Liver (tissue), 9 donors: Measurements from ENCODE around the gene MAPKAP1. TPM values are rescaled to one million over a fixed set of nuclear protein-coding genes. Genes with fewer than 3 reads are reported as not detected.

ENCODE experiments used
- DNase-seq: peaks from one replicate; pipeline ENCODE4 v3.0.0-alpha.2; 2017; ENCODE audit warnings: low spot score
- H3K27ac ChIP-seq, 2 donors: one replicate each; pipeline ENCODE4 v1.7.0; 2013; ENCODE audit warnings: inconsistent platforms in 2 of 2, low read length in 2 of 2, control low read depth in 1 of 2, low read depth in 1 of 2, mild to moderate bottlenecking in 1 of 2
- H3K27me3 ChIP-seq, 4 donors: one replicate each; pipeline versions ENCODE4 v1.6.1 to v1.7.0; 2013; ENCODE audit warnings: low read length in 3 of 4, inconsistent platforms in 1 of 4, mild to moderate bottlenecking in 1 of 4, moderate library complexity in 1 of 4; ENCODE audit not compliant: control insufficient read depth in 4 of 4, insufficient read depth in 4 of 4
- H3K36me3 ChIP-seq, 4 donors: one replicate each; pipeline versions ENCODE4 v1.6.1 to v1.7.0; 2013; ENCODE audit warnings: low read length in 3 of 4, mild to moderate bottlenecking in 3 of 4, low read depth in 1 of 4, moderate library complexity in 1 of 4; ENCODE audit not compliant: control insufficient read depth in 4 of 4, insufficient read depth in 3 of 4
- H3K4me1 ChIP-seq, 4 donors: one replicate each; pipeline versions ENCODE4 v1.6.1 to v1.7.0; 2013; ENCODE audit warnings: low read length in 3 of 4, mild to moderate bottlenecking in 3 of 4, moderate library complexity in 1 of 4; ENCODE audit not compliant: control insufficient read depth in 4 of 4, insufficient read depth in 4 of 4
- H3K4me3 ChIP-seq, 3 donors: one replicate each; pipeline versions ENCODE4 v1.6.1 to v1.7.0; 2013; ENCODE audit warnings: low read length in 3 of 3, control low read depth in 1 of 3, low read depth in 1 of 3, mild to moderate bottlenecking in 1 of 3
- H3K9ac ChIP-seq, 2 donors: one replicate each; pipeline ENCODE4 v1.7.0; 2013; ENCODE audit warnings: low read length in 2 of 2, mild to moderate bottlenecking in 2 of 2, moderate library complexity in 2 of 2, control low read depth in 1 of 2, low read depth in 1 of 2
- H3K9me3 ChIP-seq, 4 donors: one replicate each; pipeline versions ENCODE4 v1.6.1 to v1.7.0; 2013; ENCODE audit warnings: low read length in 3 of 4; ENCODE audit not compliant: control insufficient read depth in 4 of 4
- EGR1 ChIP-seq, 2 donors: IDR thresholded peaks; 2 replicates each; pipeline ENCODE4 v1.6.1; 2016 to 2018; ENCODE audit warnings: antibody characterized with exemption in 2 of 2, low read depth in 2 of 2
- FOXA1 ChIP-seq: IDR thresholded peaks from 2 replicates; pipeline ENCODE4 v1.6.1; 2016; ENCODE audit warnings: antibody characterized with exemption
- FOXA2 ChIP-seq: IDR thresholded peaks from 2 replicates; pipeline ENCODE4 v1.6.1; 2016; ENCODE audit warnings: antibody characterized with exemption
- GABPA ChIP-seq, 2 donors: IDR thresholded peaks in 1 of 2; conservative IDR thresholded peaks in 1 of 2; 2 replicates each; pipeline ENCODE4 v1.6.1; 2016; ENCODE audit warnings: antibody characterized with exemption in 2 of 2, mild to moderate bottlenecking in 1 of 2, moderate library complexity in 1 of 2
- HNF4A ChIP-seq, 2 donors: conservative IDR thresholded peaks; 2 replicates each; pipeline ENCODE4 v1.6.1; 2016; ENCODE audit warnings: antibody characterized with exemption in 2 of 2, mild to moderate bottlenecking in 2 of 2
- HNF4G ChIP-seq: IDR thresholded peaks from 2 replicates; pipeline ENCODE4 v1.6.1; 2016; ENCODE audit warnings: antibody characterized with exemption
- JUND ChIP-seq, 2 donors: IDR thresholded peaks; 2 replicates each; pipeline ENCODE4 v1.6.1; 2016; ENCODE audit warnings: antibody characterized with exemption in 2 of 2
- NR2F2 ChIP-seq: IDR thresholded peaks from 2 replicates; pipeline ENCODE4 v1.6.1; 2016; ENCODE audit warnings: antibody characterized with exemption
- RAD21 ChIP-seq, 2 donors: IDR thresholded peaks; 2 replicates each; pipeline ENCODE4 v1.6.1; 2016; ENCODE audit warnings: antibody characterized with exemption in 2 of 2, mild to moderate bottlenecking in 2 of 2
- RXRA ChIP-seq, 2 donors: IDR thresholded peaks; 2 replicates each; pipeline ENCODE4 v1.6.1; 2017 to 2018; ENCODE audit warnings: antibody characterized with exemption in 2 of 2, mild to moderate bottlenecking in 1 of 2
- SP1 ChIP-seq: IDR thresholded peaks from 2 replicates; pipeline ENCODE4 v1.6.1; 2018; ENCODE audit warnings: antibody characterized with exemption, mild to moderate bottlenecking
- TAF1 ChIP-seq: conservative IDR thresholded peaks from 2 replicates; pipeline ENCODE4 v1.6.1; 2016; ENCODE audit warnings: antibody characterized with exemption, mild to moderate bottlenecking
- YY1 ChIP-seq: IDR thresholded peaks from 2 replicates; pipeline ENCODE4 v1.6.1; 2016; ENCODE audit warnings: antibody characterized with exemption, mild to moderate bottlenecking
- WGBS: extraction: QIAGEN DNeasy Blood & Tissue Kit; methylation state at CpG from one replicate; pipeline ENCODE4 v1.1.7; 2013; 5-methylcytosine and 5-hydroxymethylcytosine counted together
- polyA plus RNA-seq, 2 donors: library from polyadenylated mRNA; stranded (reverse) in 1 of 2; unstranded in 1 of 2; fragments of 200-250 nt in 1 of 2; fragments of >200 nt in 1 of 2; fragmentation: Nextera tagmentation in 1 of 2; extraction: Ambion mirVana in 1 of 2; gene quantifications; one replicate each; pipeline versions ENCODE4 v1.2.1 to v1.2.3, GENCODE V29; 2013 to 2015
- total RNA-seq, 2 donors: library from RNA; depleted of rRNA; stranded (reverse); fragments of >200 nt; gene quantifications; one replicate each; pipeline ENCODE4 v1.2.3, GENCODE V29; 2014
- TF ChIP-seq, protein P1 (sequence below): fragments of 150-350 bp; IDR thresholded peaks from 2 replicates; pipeline ENCODE4 v1.5.1; 2017; ENCODE audit warnings: improper control_type of control experiment, low read depth, low read length; ENCODE audit not compliant: missing input control
- TF ChIP-seq, protein P2 (sequence below): IDR thresholded peaks from 2 replicates; pipeline ENCODE4 v1.6.1; 2016; ENCODE audit warnings: antibody characterized with exemption, mild to moderate bottlenecking
- TF ChIP-seq, protein P3 (sequence below): IDR thresholded peaks from 2 replicates; pipeline ENCODE4 v1.6.1; 2016; ENCODE audit warnings: antibody characterized with exemption
- TF ChIP-seq, protein P4 (sequence below): IDR thresholded peaks from 2 replicates; pipeline ENCODE4 v1.6.1; 2016; ENCODE audit warnings: antibody characterized with exemption
- TF ChIP-seq, protein P5 (sequence below): IDR thresholded peaks from 2 replicates; pipeline ENCODE4 v1.6.1; 2016; ENCODE audit warnings: antibody characterized with exemption
- donor health status: healthy.
- donor health status: healthy.
- donor health status: healthy.
- donor health status: healthy.
- donor health status: healthy.

Gene MAPKAP1
- total and polyA plus RNA-seq, 4 donors = 23.6 to 55.9 (median 32.7) TPM

DNA sequence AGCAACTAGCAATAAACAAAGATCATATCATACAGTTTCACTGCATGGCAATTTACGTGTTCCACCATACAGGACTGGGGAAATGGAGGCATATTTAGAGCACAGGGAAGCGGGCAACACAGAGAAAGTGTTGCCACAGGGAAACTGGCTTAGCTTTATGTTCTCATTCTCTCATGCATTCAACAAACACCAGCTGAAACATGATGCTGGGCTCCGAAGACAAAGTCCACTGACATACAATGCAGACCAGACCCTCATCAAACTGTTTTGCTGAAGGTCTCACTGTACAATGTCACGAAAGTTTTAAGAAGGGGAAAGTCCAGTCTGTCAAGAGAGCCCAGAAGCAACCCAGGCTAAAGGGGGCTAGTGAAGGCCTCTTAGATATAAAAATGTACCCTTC, 115.1 kb downstream of the MAPKAP1 start:
- no peak for DNase-seq
- no peaks in the 10 kb centered on the region for H3K27me3 ChIP-seq
- TF ChIP-seq TAF1 (no peak), JUND (IDR thresholded peaks at IDR 0.05) (no peak), HNF4G (no peak), RXRA (IDR thresholded peaks at IDR 0.05) (no peak), HNF4A (conservative IDR thresholded peaks at IDR 0.05) (no peak), EGR1 (IDR thresholded peaks at IDR 0.05; ENCODE audit: low read depth in 2 of 2) (no peak), SP1 (no peak), FOXA1 (no peak), NR2F2 (no peak), GABPA (IDR thresholded peaks at IDR 0.05 in 1 of 2, conservative IDR thresholded peaks at IDR 0.05 in 1 of 2) (no peak), RAD21 (IDR thresholded peaks at IDR 0.05) (no peak), YY1 (no peak), FOXA2 (no peak)
- TF ChIP-seq, protein P1, sequence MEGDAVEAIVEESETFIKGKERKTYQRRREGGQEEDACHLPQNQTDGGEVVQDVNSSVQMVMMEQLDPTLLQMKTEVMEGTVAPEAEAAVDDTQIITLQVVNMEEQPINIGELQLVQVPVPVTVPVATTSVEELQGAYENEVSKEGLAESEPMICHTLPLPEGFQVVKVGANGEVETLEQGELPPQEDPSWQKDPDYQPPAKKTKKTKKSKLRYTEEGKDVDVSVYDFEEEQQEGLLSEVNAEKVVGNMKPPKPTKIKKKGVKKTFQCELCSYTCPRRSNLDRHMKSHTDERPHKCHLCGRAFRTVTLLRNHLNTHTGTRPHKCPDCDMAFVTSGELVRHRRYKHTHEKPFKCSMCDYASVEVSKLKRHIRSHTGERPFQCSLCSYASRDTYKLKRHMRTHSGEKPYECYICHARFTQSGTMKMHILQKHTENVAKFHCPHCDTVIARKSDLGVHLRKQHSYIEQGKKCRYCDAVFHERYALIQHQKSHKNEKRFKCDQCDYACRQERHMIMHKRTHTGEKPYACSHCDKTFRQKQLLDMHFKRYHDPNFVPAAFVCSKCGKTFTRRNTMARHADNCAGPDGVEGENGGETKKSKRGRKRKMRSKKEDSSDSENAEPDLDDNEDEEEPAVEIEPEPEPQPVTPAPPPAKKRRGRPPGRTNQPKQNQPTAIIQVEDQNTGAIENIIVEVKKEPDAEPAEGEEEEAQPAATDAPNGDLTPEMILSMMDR = no peak
- TF ChIP-seq, protein P2, sequence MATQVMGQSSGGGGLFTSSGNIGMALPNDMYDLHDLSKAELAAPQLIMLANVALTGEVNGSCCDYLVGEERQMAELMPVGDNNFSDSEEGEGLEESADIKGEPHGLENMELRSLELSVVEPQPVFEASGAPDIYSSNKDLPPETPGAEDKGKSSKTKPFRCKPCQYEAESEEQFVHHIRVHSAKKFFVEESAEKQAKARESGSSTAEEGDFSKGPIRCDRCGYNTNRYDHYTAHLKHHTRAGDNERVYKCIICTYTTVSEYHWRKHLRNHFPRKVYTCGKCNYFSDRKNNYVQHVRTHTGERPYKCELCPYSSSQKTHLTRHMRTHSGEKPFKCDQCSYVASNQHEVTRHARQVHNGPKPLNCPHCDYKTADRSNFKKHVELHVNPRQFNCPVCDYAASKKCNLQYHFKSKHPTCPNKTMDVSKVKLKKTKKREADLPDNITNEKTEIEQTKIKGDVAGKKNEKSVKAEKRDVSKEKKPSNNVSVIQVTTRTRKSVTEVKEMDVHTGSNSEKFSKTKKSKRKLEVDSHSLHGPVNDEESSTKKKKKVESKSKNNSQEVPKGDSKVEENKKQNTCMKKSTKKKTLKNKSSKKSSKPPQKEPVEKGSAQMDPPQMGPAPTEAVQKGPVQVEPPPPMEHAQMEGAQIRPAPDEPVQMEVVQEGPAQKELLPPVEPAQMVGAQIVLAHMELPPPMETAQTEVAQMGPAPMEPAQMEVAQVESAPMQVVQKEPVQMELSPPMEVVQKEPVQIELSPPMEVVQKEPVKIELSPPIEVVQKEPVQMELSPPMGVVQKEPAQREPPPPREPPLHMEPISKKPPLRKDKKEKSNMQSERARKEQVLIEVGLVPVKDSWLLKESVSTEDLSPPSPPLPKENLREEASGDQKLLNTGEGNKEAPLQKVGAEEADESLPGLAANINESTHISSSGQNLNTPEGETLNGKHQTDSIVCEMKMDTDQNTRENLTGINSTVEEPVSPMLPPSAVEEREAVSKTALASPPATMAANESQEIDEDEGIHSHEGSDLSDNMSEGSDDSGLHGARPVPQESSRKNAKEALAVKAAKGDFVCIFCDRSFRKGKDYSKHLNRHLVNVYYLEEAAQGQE = no peak
- TF ChIP-seq, protein P3, sequence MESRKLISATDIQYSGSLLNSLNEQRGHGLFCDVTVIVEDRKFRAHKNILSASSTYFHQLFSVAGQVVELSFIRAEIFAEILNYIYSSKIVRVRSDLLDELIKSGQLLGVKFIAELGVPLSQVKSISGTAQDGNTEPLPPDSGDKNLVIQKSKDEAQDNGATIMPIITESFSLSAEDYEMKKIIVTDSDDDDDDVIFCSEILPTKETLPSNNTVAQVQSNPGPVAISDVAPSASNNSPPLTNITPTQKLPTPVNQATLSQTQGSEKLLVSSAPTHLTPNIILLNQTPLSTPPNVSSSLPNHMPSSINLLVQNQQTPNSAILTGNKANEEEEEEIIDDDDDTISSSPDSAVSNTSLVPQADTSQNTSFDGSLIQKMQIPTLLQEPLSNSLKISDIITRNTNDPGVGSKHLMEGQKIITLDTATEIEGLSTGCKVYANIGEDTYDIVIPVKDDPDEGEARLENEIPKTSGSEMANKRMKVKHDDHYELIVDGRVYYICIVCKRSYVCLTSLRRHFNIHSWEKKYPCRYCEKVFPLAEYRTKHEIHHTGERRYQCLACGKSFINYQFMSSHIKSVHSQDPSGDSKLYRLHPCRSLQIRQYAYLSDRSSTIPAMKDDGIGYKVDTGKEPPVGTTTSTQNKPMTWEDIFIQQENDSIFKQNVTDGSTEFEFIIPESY = no peak
- TF ChIP-seq, protein P4, sequence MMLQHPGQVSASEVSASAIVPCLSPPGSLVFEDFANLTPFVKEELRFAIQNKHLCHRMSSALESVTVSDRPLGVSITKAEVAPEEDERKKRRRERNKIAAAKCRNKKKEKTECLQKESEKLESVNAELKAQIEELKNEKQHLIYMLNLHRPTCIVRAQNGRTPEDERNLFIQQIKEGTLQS = no peak
- TF ChIP-seq, protein P5, sequence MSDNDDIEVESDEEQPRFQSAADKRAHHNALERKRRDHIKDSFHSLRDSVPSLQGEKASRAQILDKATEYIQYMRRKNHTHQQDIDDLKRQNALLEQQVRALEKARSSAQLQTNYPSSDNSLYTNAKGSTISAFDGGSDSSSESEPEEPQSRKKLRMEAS = no peak
- 96% methylated on average over 4 of the region's 4 CpGs for WGBS
- H3K9me3 ChIP-seq = no peaks in the 10 kb centered on the region
- H3K9ac ChIP-seq = no peak overlapping the region
- H3K36me3 ChIP-seq = no peaks in the 10 kb centered on the region
- no peak overlapping the region for H3K4me3 ChIP-seq
- H3K4me1 ChIP-seq = peaks cover 0 to 5% (median under 1%) of the 10 kb centered on the region in 4 donors
- no peak overlapping the region for H3K27ac ChIP-seq
